Nephron (organoid): ENCODE results near the gene RASGEF1B.

Source experiments
- H3K27ac Mint-ChIP-seq, 3 experiments: 2 replicates each; pipeline ENCODE4 v1.8.0; 2020; ENCODE audit warnings: mixed read lengths in 3 of 3, mild to moderate bottlenecking in 2 of 3, moderate library complexity in 1 of 3
- H3K27me3 Mint-ChIP-seq: 2 replicates; pipeline ENCODE4 v1.8.0; 2021; ENCODE audit warnings: low read depth, mild to moderate bottlenecking, moderate library complexity, mixed read lengths
- H3K36me3 Mint-ChIP-seq: 2 replicates; pipeline ENCODE4 v1.8.0; 2020; ENCODE audit warnings: low read depth, mixed read lengths
- H3K4me1 Mint-ChIP-seq: 2 replicates; pipeline ENCODE4 v1.8.0; 2020; ENCODE audit warnings: mixed read lengths
- H3K4me3 Mint-ChIP-seq, 3 experiments: 2 replicates each; pipeline ENCODE4 v1.8.0; 2020; ENCODE audit warnings: mild to moderate bottlenecking in 3 of 3, mixed read lengths in 3 of 3, moderate library complexity in 2 of 3
- H3K9me3 Mint-ChIP-seq: 2 replicates; pipeline ENCODE4 v1.8.0; 2020; ENCODE audit warnings: mixed read lengths
- TF ChIP-seq, protein P1 (sequence below), 3 experiments: fragments of 200-600 bp; sonication (generic); IDR thresholded peaks; one replicate each; pipeline ENCODE4 v1.5.0; 2021; ENCODE audit warnings: antibody characterized with exemption in 3 of 3; ENCODE audit not compliant: unreplicated experiment in 3 of 3

Gene RASGEF1B

DNA sequence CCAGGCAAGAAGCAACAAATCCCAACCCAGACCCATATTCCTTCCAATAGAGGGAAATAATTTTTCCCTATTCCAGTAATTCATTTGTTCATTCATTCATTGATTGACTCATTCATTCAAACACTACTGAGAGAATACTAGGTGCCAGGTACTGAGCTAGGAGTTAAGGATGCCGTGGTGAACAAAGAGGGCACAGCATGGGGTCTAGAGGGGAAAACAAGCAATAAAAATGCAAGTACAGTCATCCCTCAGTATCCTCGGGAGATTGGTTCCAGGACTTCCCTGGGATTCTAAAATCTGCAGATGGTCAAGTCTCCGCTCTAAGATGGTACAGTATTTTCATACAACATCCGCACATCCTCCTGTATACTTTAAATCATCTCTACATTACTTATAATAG, 18.7 kb downstream of the RASGEF1B start:
- Mint-ChIP-seq H3K4me1 (no peaks in the 10 kb centered on the region), H3K36me3 (peaks cover 58% of the 10 kb centered on the region), H3K27ac (no peak overlapping the region), H3K4me3 (no peak overlapping the region), H3K9me3 (no peaks in the 10 kb centered on the region), H3K27me3 (no peaks in the 10 kb centered on the region)
- TF ChIP-seq, protein P1, sequence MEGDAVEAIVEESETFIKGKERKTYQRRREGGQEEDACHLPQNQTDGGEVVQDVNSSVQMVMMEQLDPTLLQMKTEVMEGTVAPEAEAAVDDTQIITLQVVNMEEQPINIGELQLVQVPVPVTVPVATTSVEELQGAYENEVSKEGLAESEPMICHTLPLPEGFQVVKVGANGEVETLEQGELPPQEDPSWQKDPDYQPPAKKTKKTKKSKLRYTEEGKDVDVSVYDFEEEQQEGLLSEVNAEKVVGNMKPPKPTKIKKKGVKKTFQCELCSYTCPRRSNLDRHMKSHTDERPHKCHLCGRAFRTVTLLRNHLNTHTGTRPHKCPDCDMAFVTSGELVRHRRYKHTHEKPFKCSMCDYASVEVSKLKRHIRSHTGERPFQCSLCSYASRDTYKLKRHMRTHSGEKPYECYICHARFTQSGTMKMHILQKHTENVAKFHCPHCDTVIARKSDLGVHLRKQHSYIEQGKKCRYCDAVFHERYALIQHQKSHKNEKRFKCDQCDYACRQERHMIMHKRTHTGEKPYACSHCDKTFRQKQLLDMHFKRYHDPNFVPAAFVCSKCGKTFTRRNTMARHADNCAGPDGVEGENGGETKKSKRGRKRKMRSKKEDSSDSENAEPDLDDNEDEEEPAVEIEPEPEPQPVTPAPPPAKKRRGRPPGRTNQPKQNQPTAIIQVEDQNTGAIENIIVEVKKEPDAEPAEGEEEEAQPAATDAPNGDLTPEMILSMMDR (IDR thresholded peaks at IDR 0.05; ENCODE audit: unreplicated experiment in 3 of 3): no peak

DNA sequence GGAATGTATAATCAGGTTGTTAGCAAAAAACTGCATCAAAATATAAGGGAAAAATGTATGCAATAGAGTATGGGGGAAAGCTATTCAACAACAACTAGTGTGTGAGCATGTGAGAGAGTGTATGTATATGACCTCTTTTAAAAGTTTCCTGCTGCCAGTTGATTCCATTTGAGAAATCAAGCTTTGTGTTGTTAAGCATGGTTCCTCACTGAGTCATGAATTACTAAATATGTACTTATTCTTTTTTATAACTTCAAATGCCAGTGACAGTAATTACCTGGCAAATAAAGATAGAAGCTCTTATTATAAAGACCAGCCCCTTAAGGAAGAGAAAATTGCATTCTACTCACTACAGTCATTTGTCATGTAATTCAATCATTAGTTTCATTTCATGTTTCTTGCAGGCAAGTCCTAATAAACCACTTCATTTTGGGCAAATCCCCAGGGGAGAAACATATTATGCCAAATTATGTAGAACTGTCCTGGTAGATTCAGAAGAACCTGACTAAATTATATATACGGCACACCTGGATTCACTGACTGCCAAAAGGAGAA, 19.2 kb downstream of the RASGEF1B start:
- TF ChIP-seq, protein P1 (IDR thresholded peaks at IDR 0.05; ENCODE audit: unreplicated experiment in 3 of 3): no peak
- no peak overlapping the region for H3K4me3 Mint-ChIP-seq
- no peaks in the 10 kb centered on the region for H3K27me3 Mint-ChIP-seq

DNA sequence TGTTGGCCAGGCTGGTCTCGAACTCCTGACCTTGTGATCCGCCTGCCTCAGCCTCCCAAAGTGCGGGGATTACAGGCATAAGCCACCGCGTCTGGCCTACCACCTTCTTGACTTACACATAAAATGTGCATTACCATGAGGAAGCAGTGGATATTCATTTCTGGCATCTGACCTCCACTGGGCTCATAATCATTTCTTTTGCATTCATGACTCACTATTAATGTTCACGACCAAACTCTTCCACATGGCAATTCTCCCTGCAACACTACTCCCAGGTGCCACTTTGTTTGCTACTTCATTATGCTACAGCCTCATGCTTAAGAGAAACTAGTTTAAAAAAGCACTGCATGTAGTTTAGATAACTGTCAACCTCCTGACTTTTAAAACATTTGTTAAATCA, 22.7 kb downstream of the RASGEF1B start:
- H3K27ac Mint-ChIP-seq: no peak overlapping the region

More for the DNA sequence above, 19.2 kb downstream of the RASGEF1B start:
- no peak overlapping the region for H3K27ac Mint-ChIP-seq
- H3K9me3 Mint-ChIP-seq: no peaks in the 10 kb centered on the region
- peaks cover 60% of the 10 kb centered on the region for H3K36me3 Mint-ChIP-seq
- no peaks in the 10 kb centered on the region for H3K4me1 Mint-ChIP-seq

DNA sequence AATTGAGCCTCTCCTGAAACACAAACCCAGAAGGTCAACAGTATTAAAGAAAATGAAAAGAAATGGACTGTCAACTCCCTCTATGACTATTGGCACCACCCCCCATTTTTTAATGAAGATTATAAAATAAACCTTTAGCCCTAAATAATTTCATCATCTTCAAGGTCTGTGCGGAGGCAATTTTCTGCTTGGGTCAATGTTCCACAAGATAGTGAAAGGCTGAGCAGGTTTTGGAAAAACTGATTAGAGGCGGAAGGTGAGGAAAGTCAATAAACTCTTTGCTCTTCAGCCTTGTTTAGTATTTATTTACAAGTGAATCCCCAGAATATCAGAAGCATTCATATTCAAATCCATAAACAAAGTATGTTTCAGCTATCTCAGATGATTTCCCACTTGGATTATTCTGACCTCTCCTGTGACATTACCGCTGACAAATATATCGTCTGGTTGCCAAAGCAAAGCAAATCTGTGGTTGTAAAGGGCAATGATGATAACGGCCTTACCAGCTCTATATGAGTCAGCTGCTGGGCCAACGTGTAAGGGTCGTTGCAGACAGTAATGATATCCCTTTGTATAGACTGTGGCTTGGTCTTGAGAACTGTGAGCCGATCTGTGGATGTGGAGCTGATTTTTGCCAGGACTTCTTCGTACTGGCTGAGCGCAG, 24.0 kb downstream of the RASGEF1B start:
- Mint-ChIP-seq H3K4me3 (no peak overlapping the region), H3K9me3 (peaks cover 3% of the 10 kb centered on the region), H3K36me3 (peaks cover 76% of the 10 kb centered on the region), H3K4me1 (no peaks in the 10 kb centered on the region), H3K27ac (no peak overlapping the region), H3K27me3 (no peaks in the 10 kb centered on the region)
- TF ChIP-seq, protein P1 (IDR thresholded peaks at IDR 0.05; ENCODE audit: unreplicated experiment in 3 of 3): no peak

More for the DNA sequence above, 22.7 kb downstream of the RASGEF1B start:
- Mint-ChIP-seq H3K4me3 (no peak overlapping the region), H3K4me1 (no peaks in the 10 kb centered on the region), H3K27me3 (no peaks in the 10 kb centered on the region), H3K36me3 (peaks cover 73% of the 10 kb centered on the region), H3K9me3 (peaks cover 2% of the 10 kb centered on the region)
- TF ChIP-seq, protein P1 (IDR thresholded peaks at IDR 0.05; ENCODE audit: unreplicated experiment in 3 of 3): no peak

DNA sequence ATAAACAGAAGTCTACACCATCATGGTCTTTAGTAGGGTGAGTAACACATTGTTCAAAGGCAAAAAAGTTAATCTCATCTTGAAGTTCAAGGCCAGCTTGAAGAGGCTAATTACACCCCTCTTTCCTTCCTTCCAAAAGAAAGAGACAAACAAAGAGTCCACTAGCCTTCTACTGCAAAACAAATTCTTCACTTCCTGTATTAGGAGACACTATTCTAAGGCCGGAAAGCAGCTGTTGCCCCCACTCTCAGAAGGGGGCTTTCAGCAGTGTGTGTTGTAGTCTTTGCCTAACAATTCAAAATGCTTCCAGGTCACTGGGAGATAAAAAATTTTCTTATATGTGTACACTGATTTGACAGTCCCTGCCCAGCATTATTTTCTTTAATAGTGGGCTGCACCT, 25.1 kb downstream of the RASGEF1B start:
- Mint-ChIP-seq H3K27ac (no peak overlapping the region), H3K9me3 (peaks cover 3% of the 10 kb centered on the region), H3K4me1 (no peaks in the 10 kb centered on the region), H3K4me3 (no peak overlapping the region), H3K36me3 (peaks cover 77% of the 10 kb centered on the region), H3K27me3 (no peaks in the 10 kb centered on the region)
- TF ChIP-seq, protein P1 (IDR thresholded peaks at IDR 0.05; ENCODE audit: unreplicated experiment in 3 of 3): no peak

DNA sequence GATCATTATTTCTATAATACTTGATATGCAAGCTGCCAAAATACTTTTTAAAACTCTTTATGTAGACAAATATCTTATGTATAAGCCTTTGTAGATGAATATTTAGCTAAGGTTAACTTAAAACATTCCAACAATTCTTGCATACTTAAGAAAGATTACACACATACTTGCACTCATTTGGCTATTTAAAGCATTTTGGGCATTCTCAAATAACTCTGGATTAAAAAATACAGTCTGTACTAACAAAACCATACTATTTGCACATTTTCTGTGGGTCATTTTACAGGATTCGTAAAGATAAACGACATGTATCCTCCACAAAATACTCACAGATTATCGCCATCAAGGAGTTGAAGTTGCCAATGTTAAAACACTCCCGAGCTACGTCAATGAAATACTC, 26.5 kb downstream of the RASGEF1B start:
- Mint-ChIP-seq H3K9me3 (peaks cover 3% of the 10 kb centered on the region), H3K4me3 (no peak overlapping the region), H3K36me3 (peaks cover 73% of the 10 kb centered on the region), H3K27ac (no peak overlapping the region), H3K27me3 (no peaks in the 10 kb centered on the region), H3K4me1 (no peaks in the 10 kb centered on the region)
- TF ChIP-seq, protein P1 (IDR thresholded peaks at IDR 0.05; ENCODE audit: unreplicated experiment in 3 of 3): no peak
